Measurements from ENCODE around the gene CLCN7. TPM values are rescaled to one million over a fixed set of nuclear protein-coding genes. Genes with fewer than 3 reads are reported as not detected.
A peak's percentile ranks its signal among the peaks of the same experiment; 100 is the strongest.

Gene CLCN7
- total RNA-seq, 1 experiment from 2014 or later, result 70.0 TPM

DNA sequence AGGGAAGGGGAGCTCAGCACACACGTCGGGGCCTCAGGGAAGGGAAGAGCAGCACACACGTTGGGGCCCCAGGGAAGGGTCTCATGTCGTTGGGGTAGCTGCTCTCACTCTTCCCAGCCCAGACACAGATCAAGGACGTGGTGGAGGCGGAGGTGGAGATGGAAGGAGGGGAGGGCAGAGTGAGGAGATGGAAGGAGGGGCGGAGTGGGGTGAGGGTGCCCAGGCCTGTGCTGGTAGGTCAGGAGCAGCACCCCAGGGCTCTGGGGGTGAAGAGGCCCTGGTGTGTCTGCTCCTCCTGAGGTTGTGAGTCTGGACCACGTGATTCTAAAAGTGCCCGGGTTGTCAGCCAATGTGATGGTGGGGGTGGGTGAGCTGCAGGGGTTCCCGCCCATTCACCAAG, 14.9 kb downstream of the CLCN7 start:
- Histone ChIP-seq H3K56ac (ENCODE audit: insufficient read length, low read depth, low read length) (no peak overlapping the region), H4K91ac (ENCODE audit: insufficient read length, low read depth, low read length) (no peak overlapping the region), H3K27ac (ENCODE audit: insufficient read length, low read depth, low read length) (no peak overlapping the region), H3K18ac (ENCODE audit: insufficient read length, low read depth, low read length) (no peak overlapping the region), H2BK5ac (ENCODE audit: insufficient read length, low read length) (no peak overlapping the region), H3K4me2 (ENCODE audit: insufficient read depth, insufficient read length, low read length) (no peak overlapping the region), H3K4me1 (ENCODE audit: insufficient read depth, low read length) (no peaks in the 10 kb centered on the region), H3T11ph (ENCODE audit: low read length) (no peak overlapping the region), H3K14ac (ENCODE audit: insufficient read depth, low read length) (no peak overlapping the region), H3K9me3 (ENCODE audit: control insufficient read depth, low read depth, low read length) (no peaks in the 10 kb centered on the region), H2BK20ac (ENCODE audit: low read depth, low read length, poor library complexity, severe bottlenecking) (no peak overlapping the region), H3K79me2 (ENCODE audit: insufficient read depth, low read length) (no peaks in the 10 kb centered on the region), H3K79me1 (ENCODE audit: insufficient read depth, low read depth, low read length, poor library complexity, severe bottlenecking) (no peaks in the 10 kb centered on the region), H2BK15ac (ENCODE audit: low read depth, low read length) (no peak overlapping the region), H2BK120ac (ENCODE audit: low read depth, low read length, poor library complexity, severe bottlenecking) (no peak overlapping the region), H3K23ac (ENCODE audit: insufficient read length, low read depth, low read length) (no peak overlapping the region), H4K5ac (ENCODE audit: insufficient read length, low read depth, low read length) (no peak overlapping the region), H4K8ac (replicated peaks; ENCODE audit: insufficient read length, low read depth, low read length) (no peak overlapping the region), H3K9ac (ENCODE audit: extremely low read depth, insufficient read length, low read length) (no peak overlapping the region), H3K23me2 (ENCODE audit: insufficient read length, low read depth, low read length, poor library complexity, severe bottlenecking) (no peaks in the 10 kb centered on the region), H3K27me3 (ENCODE audit: insufficient read depth, low read length) (no peaks in the 10 kb centered on the region), H2BK12ac (ENCODE audit: insufficient read length, low read depth, low read length) (no peak overlapping the region), H2AFZ (ENCODE audit: low read length) (no peak overlapping the region), H2AK5ac (ENCODE audit: insufficient read length, low read length) (no peak overlapping the region), H4K20me1 (ENCODE audit: control insufficient read depth, insufficient read depth, insufficient read length) (no peaks in the 10 kb centered on the region), H3K4ac (ENCODE audit: low read depth, low read length) (no peak overlapping the region)
- Mint-ChIP-seq H3K4me3 (no peak overlapping the region), H3K27ac (peak overlapping the region in 1 of 3 experiments; percentile 44; a peak in 1 of 7 replicates), H3K36me3 (ENCODE audit: insufficient read depth in 1 of 3, low read depth in 3 of 3) (peaks cover 2 to 25% (median 21%) of the 10 kb centered on the region in 3 experiments; a peak in 5 of 7 replicates), H3K9me3 (no peaks in the 10 kb centered on the region), H3K4me1 (no peaks in the 10 kb centered on the region), H3K27me3 (ENCODE audit: low read depth) (no peaks in the 10 kb centered on the region)
- DNase-seq, result no peak
- no CpG with 5 or more reads among the region's 10 CpGs for WGBS (ENCODE audit: extremely low coverage, insufficient read length, low lambda C conversion rate)
- TF ChIP-seq, protein P1, sequence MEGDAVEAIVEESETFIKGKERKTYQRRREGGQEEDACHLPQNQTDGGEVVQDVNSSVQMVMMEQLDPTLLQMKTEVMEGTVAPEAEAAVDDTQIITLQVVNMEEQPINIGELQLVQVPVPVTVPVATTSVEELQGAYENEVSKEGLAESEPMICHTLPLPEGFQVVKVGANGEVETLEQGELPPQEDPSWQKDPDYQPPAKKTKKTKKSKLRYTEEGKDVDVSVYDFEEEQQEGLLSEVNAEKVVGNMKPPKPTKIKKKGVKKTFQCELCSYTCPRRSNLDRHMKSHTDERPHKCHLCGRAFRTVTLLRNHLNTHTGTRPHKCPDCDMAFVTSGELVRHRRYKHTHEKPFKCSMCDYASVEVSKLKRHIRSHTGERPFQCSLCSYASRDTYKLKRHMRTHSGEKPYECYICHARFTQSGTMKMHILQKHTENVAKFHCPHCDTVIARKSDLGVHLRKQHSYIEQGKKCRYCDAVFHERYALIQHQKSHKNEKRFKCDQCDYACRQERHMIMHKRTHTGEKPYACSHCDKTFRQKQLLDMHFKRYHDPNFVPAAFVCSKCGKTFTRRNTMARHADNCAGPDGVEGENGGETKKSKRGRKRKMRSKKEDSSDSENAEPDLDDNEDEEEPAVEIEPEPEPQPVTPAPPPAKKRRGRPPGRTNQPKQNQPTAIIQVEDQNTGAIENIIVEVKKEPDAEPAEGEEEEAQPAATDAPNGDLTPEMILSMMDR (conservative IDR thresholded peaks at IDR 0.05), result no peak
